Fibroblast of gingiva (primary cell): ENCODE data around the gene FIBCD1.

Experiments
- DNase-seq: peaks from one replicate; pipeline ENCODE4 v3.0.0-alpha.2; 2011; ENCODE audit warnings: low read depth

The FIBCD1 gene

GRCh38 chr9:130857864-130858738 lies 80.9 kb downstream of the FIBCD1 start:
- peak; percentile 78 for DNase-seq

DNA sequence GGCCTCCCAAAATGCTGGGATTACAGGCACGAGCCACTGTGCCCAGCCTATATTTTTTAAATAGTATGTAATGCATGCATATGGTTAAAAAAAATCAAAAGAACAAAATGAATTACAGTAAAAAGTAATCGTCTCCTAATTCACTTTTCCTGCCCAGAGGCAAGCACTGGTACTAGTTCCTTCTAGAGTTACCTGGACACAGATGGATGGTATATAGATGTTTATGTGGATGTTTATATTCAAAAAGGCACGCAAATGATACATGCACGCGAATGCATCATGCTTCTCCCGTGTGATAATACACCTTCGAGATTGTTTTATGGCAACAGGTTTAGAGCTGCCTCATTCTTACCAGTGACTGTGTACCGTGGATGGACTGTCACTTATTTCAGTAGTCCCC lies 82.6 kb downstream of the FIBCD1 start:
- DNase-seq: no peak

DNA sequence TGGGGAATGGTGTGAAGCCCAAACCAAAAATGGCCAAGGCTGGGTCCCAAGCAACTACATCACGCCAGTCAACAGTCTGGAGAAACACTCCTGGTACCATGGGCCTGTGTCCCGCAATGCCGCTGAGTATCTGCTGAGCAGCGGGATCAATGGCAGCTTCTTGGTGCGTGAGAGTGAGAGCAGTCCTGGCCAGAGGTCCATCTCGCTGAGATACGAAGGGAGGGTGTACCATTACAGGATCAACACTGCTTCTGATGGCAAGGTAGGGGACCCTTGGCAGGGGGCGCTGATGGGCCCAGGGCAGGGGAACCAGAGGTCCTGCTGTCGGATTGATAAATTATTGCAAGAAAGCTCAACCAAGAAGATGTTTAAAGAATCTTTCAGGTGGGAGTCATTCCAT lies 84.2 kb downstream of the FIBCD1 start:
- no peak for DNase-seq

DNA sequence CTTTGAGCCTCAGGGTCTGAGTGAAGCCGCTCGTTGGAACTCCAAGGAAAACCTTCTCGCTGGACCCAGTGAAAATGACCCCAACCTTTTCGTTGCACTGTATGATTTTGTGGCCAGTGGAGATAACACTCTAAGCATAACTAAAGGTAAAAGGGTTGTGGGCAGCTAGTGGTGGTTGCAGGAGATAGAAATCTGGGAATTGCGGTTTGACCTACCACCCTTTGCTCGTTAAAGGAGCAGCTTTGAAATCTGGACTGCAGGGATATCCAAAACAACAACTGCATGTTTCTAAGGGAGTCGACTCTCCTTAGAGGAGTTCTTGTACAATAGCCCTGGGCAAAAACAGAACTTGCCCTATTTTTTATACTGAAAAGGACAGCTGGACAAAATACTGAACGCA lies 85.0 kb downstream of the FIBCD1 start:
- DNase-seq: no peak

- no peak for DNase-seq
These were observed 86.2 kb downstream of the FIBCD1 start for GRCh38 chr9:130852801-130853200.
